H1 (cell line): ENCODE data around the gene HMCN2.
A peak's percentile ranks its signal among the peaks of the same experiment; 100 is the strongest.

ENCODE experiments used
- EZH2 ChIP-seq: fragments of 200-600 bp; sonication (generic); IDR thresholded peaks from 2 replicates; pipeline ENCODE4 v1.7.1; 2012; ENCODE audit warnings: low read depth, mild to moderate bottlenecking, moderate library complexity, low read length, inconsistent platforms; ENCODE audit not compliant: severe bottlenecking
- POLR2A ChIP-seq, 2 experiments: IDR thresholded peaks; 1 replicate in 1 of 2; 2 replicates in 1 of 2; pipeline ENCODE4 v1.6.1; 2011; ENCODE audit warnings: low read depth in 2 of 2, low read length in 2 of 2, mild to moderate bottlenecking in 2 of 2; ENCODE audit errors: control extremely low read depth in 1 of 2
- RAD21 ChIP-seq, 2 experiments: IDR thresholded peaks in 1 of 2; conservative IDR thresholded peaks in 1 of 2; 2 replicates each; pipeline ENCODE4 v1.6.1; 2011; ENCODE audit warnings: low read depth in 2 of 2, low read length in 2 of 2, improper control_type of control experiment in 1 of 2, inconsistent platforms in 1 of 2, mild to moderate bottlenecking in 1 of 2, moderate library complexity in 1 of 2
- YY1 ChIP-seq: IDR thresholded peaks from 2 replicates; pipeline ENCODE4 v1.6.1; 2011; ENCODE audit warnings: low read depth, mild to moderate bottlenecking, low read length
- ZNF274 ChIP-seq: IDR thresholded peaks from 2 replicates; pipeline ENCODE4 v1.7.0; 2012; ENCODE audit warnings: low read length, borderline replicate concordance; ENCODE audit errors: extremely low read depth
- TF ChIP-seq, protein P1 (sequence below), 3 experiments: IDR thresholded peaks; 1 replicate in 2 of 3; 2 replicates in 1 of 3; pipeline versions ENCODE4 v1.5.1 to v1.6.1; 2011; ENCODE audit warnings: low read length in 3 of 3, mild to moderate bottlenecking in 3 of 3, inconsistent platforms in 2 of 3, low read depth in 1 of 3, moderate library complexity in 1 of 3; ENCODE audit not compliant: insufficient read depth in 1 of 3; ENCODE audit errors: control extremely low read depth in 1 of 3
- TF ChIP-seq, protein P2 (sequence below): IDR thresholded peaks from 2 replicates; pipeline ENCODE4 v1.6.1; 2011; ENCODE audit warnings: low read length, improper control_type of control experiment

DNA sequence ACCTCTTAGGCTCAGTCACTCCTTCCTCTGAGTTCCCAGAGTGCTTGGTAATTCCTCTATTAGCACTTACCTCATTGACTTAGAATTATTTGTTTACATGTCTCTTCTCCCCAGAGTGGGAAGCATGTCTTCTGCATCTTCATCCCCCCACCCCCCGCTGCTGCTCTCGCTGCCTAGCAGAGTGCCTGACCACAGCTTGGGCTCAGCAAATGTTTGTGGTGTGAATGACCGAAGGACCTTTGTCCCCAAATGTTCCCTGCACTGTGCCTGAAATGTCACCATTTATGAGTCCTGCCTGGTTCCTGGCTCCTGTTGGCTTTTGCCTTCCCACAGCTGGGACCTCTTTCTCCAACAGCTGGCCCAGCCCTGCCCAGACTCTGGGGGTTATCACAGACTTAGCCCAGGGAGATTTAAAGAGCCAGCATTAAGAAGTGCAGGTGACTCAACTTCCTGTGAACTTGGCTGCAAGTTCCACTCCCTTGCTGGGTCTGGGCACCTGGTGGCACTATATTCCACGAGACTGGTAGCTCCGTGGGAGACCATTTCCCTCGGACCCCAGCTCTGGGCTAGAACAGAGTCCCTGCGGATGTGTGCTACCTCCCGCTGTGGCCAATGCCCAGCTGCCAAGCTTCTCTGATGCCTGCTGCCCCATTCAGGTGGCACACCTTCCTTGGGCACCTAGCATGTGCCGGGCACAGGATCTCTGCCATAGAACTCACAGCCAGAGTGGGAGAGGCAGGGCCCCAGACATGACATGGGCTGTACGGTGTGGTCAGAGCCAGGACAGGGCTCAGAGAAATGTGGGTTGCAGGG, 1.8 kb upstream of the HMCN2 start:
- TF ChIP-seq RAD21 (IDR thresholded peaks at IDR 0.05 in 1 of 2, conservative IDR thresholded peaks at IDR 0.05 in 1 of 2; ENCODE audit: low read depth in 2 of 2, low read length in 2 of 2) (peak; percentile 22 to 45), YY1 (no peak), ZNF274 (no peak), EZH2 (no peak), POLR2A (IDR thresholded peaks at IDR 0.05; ENCODE audit: control extremely low read depth in 1 of 2, low read depth in 2 of 2, low read length in 2 of 2) (no peak)
- TF ChIP-seq, protein P1, sequence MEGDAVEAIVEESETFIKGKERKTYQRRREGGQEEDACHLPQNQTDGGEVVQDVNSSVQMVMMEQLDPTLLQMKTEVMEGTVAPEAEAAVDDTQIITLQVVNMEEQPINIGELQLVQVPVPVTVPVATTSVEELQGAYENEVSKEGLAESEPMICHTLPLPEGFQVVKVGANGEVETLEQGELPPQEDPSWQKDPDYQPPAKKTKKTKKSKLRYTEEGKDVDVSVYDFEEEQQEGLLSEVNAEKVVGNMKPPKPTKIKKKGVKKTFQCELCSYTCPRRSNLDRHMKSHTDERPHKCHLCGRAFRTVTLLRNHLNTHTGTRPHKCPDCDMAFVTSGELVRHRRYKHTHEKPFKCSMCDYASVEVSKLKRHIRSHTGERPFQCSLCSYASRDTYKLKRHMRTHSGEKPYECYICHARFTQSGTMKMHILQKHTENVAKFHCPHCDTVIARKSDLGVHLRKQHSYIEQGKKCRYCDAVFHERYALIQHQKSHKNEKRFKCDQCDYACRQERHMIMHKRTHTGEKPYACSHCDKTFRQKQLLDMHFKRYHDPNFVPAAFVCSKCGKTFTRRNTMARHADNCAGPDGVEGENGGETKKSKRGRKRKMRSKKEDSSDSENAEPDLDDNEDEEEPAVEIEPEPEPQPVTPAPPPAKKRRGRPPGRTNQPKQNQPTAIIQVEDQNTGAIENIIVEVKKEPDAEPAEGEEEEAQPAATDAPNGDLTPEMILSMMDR (IDR thresholded peaks at IDR 0.05; ENCODE audit: control extremely low read depth in 1 of 3, insufficient read depth in 1 of 3, low read depth in 1 of 3, low read length in 3 of 3), result peak in 1 of 3 experiments; percentile 14; a peak in 1 of 4 replicates
- TF ChIP-seq, protein P2, sequence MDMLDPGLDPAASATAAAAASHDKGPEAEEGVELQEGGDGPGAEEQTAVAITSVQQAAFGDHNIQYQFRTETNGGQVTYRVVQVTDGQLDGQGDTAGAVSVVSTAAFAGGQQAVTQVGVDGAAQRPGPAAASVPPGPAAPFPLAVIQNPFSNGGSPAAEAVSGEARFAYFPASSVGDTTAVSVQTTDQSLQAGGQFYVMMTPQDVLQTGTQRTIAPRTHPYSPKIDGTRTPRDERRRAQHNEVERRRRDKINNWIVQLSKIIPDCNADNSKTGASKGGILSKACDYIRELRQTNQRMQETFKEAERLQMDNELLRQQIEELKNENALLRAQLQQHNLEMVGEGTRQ, result no peak
